Lower leg skin (tissue), 3 donors: ENCODE results near the gene HOXD13.

Experiments
- POLR2A ChIP-seq, 2 donors: fragments of 450-650 bp; IDR thresholded peaks; one replicate each; pipeline ENCODE4 v1.6.1; 2016 to 2017; ENCODE audit warnings: antibody characterized with exemption in 2 of 2, mild to moderate bottlenecking in 1 of 2, moderate library complexity in 1 of 2
- TF ChIP-seq, protein P1 (sequence below), 3 donors: fragments of 450-650 bp; IDR thresholded peaks; one replicate each; pipeline ENCODE4 v1.5.1; 2016; ENCODE audit warnings: antibody characterized with exemption in 3 of 3, mild to moderate bottlenecking in 3 of 3, moderate library complexity in 2 of 3

DNA sequence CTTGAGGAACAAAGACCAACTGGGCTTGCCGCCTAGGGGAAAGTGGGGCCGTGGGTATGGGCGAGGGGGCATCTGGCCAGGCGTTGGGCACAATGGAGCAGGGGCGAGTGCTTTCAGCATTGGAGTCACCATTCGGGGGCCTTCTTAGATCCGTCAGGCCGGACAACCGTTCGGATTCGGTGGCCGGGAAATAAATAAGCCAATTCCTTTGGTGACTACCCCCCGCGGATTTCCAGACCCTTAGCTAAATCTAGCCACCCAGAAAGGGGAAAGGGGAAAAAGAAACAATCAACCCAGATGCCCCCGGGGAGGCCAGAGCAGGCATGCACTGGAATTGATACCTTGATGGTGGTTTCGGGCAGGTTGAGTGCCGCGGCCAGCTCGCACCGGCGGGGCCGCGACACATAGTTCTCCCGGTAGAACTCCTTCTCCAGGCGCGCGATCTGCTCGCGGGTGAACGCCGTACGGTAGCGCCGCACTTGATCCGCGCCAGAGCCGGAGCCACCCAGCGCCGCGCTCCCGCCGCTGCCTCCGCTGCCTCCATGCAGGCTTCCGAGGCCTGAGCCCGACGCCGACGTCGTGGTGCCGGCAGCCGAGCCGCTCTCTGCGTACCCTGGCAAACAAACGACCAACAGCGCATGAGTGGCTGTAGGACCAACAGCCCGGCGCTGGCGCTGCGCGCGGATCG is 10.5 kb upstream of the HOXD13 start:
- TF ChIP-seq, protein P1, sequence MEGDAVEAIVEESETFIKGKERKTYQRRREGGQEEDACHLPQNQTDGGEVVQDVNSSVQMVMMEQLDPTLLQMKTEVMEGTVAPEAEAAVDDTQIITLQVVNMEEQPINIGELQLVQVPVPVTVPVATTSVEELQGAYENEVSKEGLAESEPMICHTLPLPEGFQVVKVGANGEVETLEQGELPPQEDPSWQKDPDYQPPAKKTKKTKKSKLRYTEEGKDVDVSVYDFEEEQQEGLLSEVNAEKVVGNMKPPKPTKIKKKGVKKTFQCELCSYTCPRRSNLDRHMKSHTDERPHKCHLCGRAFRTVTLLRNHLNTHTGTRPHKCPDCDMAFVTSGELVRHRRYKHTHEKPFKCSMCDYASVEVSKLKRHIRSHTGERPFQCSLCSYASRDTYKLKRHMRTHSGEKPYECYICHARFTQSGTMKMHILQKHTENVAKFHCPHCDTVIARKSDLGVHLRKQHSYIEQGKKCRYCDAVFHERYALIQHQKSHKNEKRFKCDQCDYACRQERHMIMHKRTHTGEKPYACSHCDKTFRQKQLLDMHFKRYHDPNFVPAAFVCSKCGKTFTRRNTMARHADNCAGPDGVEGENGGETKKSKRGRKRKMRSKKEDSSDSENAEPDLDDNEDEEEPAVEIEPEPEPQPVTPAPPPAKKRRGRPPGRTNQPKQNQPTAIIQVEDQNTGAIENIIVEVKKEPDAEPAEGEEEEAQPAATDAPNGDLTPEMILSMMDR (IDR thresholded peaks at IDR 0.05): no peak
- TF ChIP-seq POLR2A (IDR thresholded peaks at IDR 0.05): no peak
